ENCODE data around the gene PDXK.

Gene PDXK

DNA sequence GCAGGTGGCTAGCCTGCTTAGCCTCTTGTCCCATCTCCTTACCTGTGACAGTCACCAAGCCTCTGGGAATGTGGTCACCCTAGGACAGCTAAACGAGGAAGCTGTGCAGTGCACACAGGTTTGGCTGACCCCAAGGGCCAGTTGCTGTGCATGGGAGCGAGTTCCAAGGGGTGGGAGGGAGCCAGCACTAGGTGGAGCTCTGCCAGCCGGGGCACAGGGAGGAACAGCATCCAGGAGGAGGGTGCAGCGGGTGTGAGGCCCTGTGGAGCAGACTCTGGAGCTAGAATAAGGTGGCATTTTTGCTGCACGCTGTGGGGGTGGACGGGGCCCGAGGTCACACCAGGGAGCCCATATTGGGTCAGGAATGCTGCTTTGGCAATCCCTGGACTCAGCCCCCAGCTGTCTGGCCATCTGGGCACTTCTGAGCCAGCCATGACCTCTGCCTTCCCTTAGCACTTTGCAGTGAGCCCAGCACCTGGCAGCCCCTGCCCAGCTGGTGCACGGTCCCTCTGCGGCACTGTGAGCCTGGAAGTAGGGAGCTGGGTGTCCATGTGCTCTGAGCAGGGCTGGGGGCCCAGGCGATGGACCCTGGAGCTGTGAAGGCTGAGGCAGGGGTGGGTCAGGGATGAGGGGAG lies 8.7 kb downstream of the PDXK start:
- Histone ChIP-seq H3K36me3 (ENCODE audit: control insufficient read depth in 1 of 2, insufficient read depth in 2 of 2, low read depth in 1 of 2, low read length in 2 of 2) (peaks cover 12 to 28% of the 10 kb centered on the region in 2 experiments), H3K18ac (ENCODE audit: low read depth in 1 of 2, low read length in 2 of 2) (peak overlapping the region; percentile 89 to 98), H2AK5ac (ENCODE audit: low read length, severe bottlenecking) (peak overlapping the region; percentile 93), H3K4me3 (ENCODE audit: insufficient read depth in 1 of 2, low read depth in 1 of 2, low read length in 2 of 2) (peak overlapping the region in 1 of 2 experiments; percentile 59), H3K9ac (ENCODE audit: low read length) (peak overlapping the region; percentile 80), H3K4me2 (ENCODE audit: low read length, poor library complexity, severe bottlenecking) (peak overlapping the region; percentile 6), H2AFZ (ENCODE audit: low read depth, low read length) (no peak overlapping the region), H3K27me3 (ENCODE audit: control insufficient read depth in 1 of 2, insufficient read depth in 1 of 2, low read length in 2 of 2) (no peaks in the 10 kb centered on the region), H3K4me1 (ENCODE audit: control insufficient read depth, insufficient read depth, low read depth, low read length) (peaks cover 46% of the 10 kb centered on the region), H2BK5ac (ENCODE audit: low read depth, low read length, poor library complexity, severe bottlenecking) (peak overlapping the region; percentile 76), H4K91ac (ENCODE audit: low read length) (peak overlapping the region; percentile 100), H3K23ac (ENCODE audit: low read length in 2 of 2) (peak overlapping the region in 1 of 2 experiments; percentile 63), H2BK15ac (ENCODE audit: low read depth, poor library complexity, severe bottlenecking) (peak overlapping the region; percentile 68), H3K14ac (ENCODE audit: low read length in 2 of 2) (peak overlapping the region in 1 of 2 experiments; percentile 45), H3K4ac (ENCODE audit: low read depth in 1 of 2, low read length in 2 of 2) (peak overlapping the region; percentile 96 to 98), H4K8ac (ENCODE audit: low read length) (peak overlapping the region; percentile 85), H3K9me3 (ENCODE audit: control insufficient read depth, low read length) (no peaks in the 10 kb centered on the region), H2BK120ac (ENCODE audit: low read depth, low read length) (peak overlapping the region; percentile 95), H3K79me1 (replicated peaks; ENCODE audit: low read length, poor library complexity, severe bottlenecking) (peaks cover 12% of the 10 kb centered on the region), H2BK12ac (ENCODE audit: low read length in 2 of 2) (peak overlapping the region; percentile 91 to 96), H3K27ac (ENCODE audit: low read length, poor library complexity, severe bottlenecking) (peak overlapping the region; percentile 90)
- WGBS, result 76% methylated on average over 10 of the region's 10 CpGs
- peak; percentile 65 for DNase-seq

DNA sequence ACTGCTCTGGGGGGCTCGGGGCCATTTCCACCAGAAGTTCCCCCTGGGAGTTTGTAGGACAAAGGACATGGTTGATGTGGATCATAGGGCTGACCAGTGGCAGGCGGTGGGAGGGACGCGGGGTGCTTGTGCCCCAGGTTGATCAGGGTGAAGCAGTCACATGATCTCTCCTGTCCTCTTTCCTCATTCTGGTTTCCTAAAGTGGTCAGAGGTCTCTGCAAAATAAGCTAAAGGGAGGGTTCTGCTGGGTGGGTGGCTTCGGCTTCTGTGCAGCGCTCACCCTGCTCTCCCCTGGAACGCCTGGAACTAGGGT lies 9.2 kb downstream of the PDXK start:
- Histone ChIP-seq H2AFZ (ENCODE audit: low read depth, low read length) (no peak overlapping the region), H2AK5ac (ENCODE audit: low read length, severe bottlenecking) (peak overlapping the region; percentile 93), H3K79me1 (replicated peaks; ENCODE audit: low read length, poor library complexity, severe bottlenecking) (peaks cover 12% of the 10 kb centered on the region), H2BK5ac (ENCODE audit: low read depth, low read length, poor library complexity, severe bottlenecking) (peak overlapping the region; percentile 76), H3K23ac (ENCODE audit: low read length in 2 of 2) (peak overlapping the region in 1 of 2 experiments; percentile 63), H4K91ac (ENCODE audit: low read length) (peak overlapping the region; percentile 100), H2BK120ac (ENCODE audit: low read depth, low read length) (peak overlapping the region; percentile 95), H3K9ac (ENCODE audit: low read length) (peak overlapping the region; percentile 80), H3K36me3 (ENCODE audit: control insufficient read depth in 1 of 2, insufficient read depth in 2 of 2, low read depth in 1 of 2, low read length in 2 of 2) (peaks cover 12 to 28% of the 10 kb centered on the region in 2 experiments), H2BK12ac (ENCODE audit: low read length in 2 of 2) (peak overlapping the region; percentile 90 to 91), H3K9me3 (ENCODE audit: control insufficient read depth, low read length) (no peaks in the 10 kb centered on the region), H3K27me3 (ENCODE audit: control insufficient read depth in 1 of 2, insufficient read depth in 1 of 2, low read length in 2 of 2) (no peaks in the 10 kb centered on the region), H3K14ac (ENCODE audit: low read length in 2 of 2) (peak overlapping the region in 1 of 2 experiments; percentile 45), H2BK15ac (ENCODE audit: low read depth, poor library complexity, severe bottlenecking) (peak overlapping the region; percentile 31), H3K18ac (ENCODE audit: low read depth in 1 of 2, low read length in 2 of 2) (peak overlapping the region; percentile 89 to 98), H3K4me2 (ENCODE audit: low read length, poor library complexity, severe bottlenecking) (peak overlapping the region; percentile 6), H4K8ac (ENCODE audit: low read length) (peak overlapping the region; percentile 85), H3K4me1 (ENCODE audit: control insufficient read depth, insufficient read depth, low read depth, low read length) (peaks cover 49% of the 10 kb centered on the region), H3K4me3 (ENCODE audit: insufficient read depth in 1 of 2, low read depth in 1 of 2, low read length in 2 of 2) (peak overlapping the region in 1 of 2 experiments; percentile 59), H3K27ac (ENCODE audit: low read length, poor library complexity, severe bottlenecking) (peak overlapping the region; percentile 90), H3K4ac (ENCODE audit: low read depth in 1 of 2, low read length in 2 of 2) (peak overlapping the region; percentile 96 to 98)
- 28% methylated on average over 4 of the region's 7 CpGs for WGBS
- DNase-seq, result no peak

DNA sequence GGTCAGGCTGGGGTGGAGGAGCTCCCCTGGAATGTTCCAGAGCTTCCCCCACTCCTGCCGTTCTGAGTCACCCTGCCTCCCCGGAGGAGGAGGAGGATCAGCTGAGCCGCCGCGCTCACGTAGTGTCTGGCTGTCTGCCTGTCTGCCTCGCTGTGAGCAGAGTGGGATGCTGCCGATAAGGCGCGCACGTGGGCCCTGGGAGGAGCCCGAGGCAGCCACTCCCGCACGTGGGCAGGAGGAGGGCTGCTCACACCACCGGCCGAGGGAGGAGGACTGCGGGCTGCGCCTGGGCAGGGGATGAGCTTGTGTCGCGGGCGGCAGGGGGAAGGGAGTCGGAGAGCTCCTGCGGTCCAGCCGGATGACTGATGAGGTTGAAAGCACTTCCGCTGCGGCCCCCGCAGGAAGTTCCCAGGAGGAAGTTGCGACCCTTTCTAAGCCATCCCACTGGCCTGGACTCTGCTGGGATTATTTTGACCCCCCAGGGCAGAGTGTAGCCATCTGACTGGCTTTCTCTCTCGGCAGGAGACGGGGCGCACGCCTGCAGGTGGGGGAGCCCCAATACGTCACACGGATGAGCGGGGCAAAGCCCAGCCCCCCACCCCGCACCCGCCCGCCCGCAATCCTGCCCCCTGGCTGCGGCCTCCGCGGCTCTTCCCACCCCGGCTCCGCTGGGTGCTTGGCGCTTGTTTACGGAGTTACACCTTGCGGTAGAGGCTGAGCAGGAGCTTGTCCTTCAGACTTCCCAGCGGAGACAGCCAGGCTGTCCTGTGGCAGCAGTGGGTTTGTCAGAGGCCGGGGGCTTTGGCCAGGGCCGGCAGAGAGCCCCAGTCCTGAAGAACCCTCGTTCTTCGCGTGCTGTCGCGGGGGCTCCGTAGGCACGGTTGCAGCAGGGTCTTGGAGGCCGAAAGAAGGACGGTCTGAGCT lies 9.8 kb downstream of the PDXK start:
- H3K9me3 ChIP-seq (ENCODE audit: control insufficient read depth, low read length), result no peaks in the 10 kb centered on the region
- peak overlapping the region; percentile 90 for H3K27ac ChIP-seq (ENCODE audit: low read length, poor library complexity, severe bottlenecking)
- peak overlapping the region in 1 of 2 experiments; percentile 92 for H3K14ac ChIP-seq (ENCODE audit: low read length in 2 of 2)
- H2BK12ac ChIP-seq (ENCODE audit: low read length in 2 of 2), result peak overlapping the region; percentile 91 to 98
- peaks cover 53% of the 10 kb centered on the region for H3K4me1 ChIP-seq (ENCODE audit: control insufficient read depth, insufficient read depth, low read depth, low read length)
- peaks cover 8 to 26% of the 10 kb centered on the region in 2 experiments for H3K36me3 ChIP-seq (ENCODE audit: control insufficient read depth in 1 of 2, insufficient read depth in 2 of 2, low read depth in 1 of 2, low read length in 2 of 2)
- peak overlapping the region; percentile 91 for H2AK5ac ChIP-seq (ENCODE audit: low read length, severe bottlenecking)
- peak overlapping the region; percentile 95 for H2BK120ac ChIP-seq (ENCODE audit: low read depth, low read length)
- H3K18ac ChIP-seq (ENCODE audit: low read depth in 1 of 2, low read length in 2 of 2), result peak overlapping the region; percentile 85 to 98
- peak; percentile 99 for DNase-seq
- H3K27me3 ChIP-seq (ENCODE audit: control insufficient read depth in 1 of 2, insufficient read depth in 1 of 2, low read length in 2 of 2), result no peaks in the 10 kb centered on the region
- H3K4ac ChIP-seq (ENCODE audit: low read depth in 1 of 2, low read length in 2 of 2), result peak overlapping the region; percentile 97 to 98
- H3K23ac ChIP-seq (ENCODE audit: low read length in 2 of 2), result peak overlapping the region in 1 of 2 experiments; percentile 51
- H2BK5ac ChIP-seq (ENCODE audit: low read depth, low read length, poor library complexity, severe bottlenecking), result peak overlapping the region; percentile 68
- H3K79me1 ChIP-seq (replicated peaks; ENCODE audit: low read length, poor library complexity, severe bottlenecking), result peaks cover 15% of the 10 kb centered on the region
- H4K91ac ChIP-seq (ENCODE audit: low read length), result peak overlapping the region; percentile 97
- H3K4me3 ChIP-seq (ENCODE audit: insufficient read depth in 1 of 2, low read depth in 1 of 2, low read length in 2 of 2), result peak overlapping the region; percentile 45 to 71
- H4K8ac ChIP-seq (ENCODE audit: low read length), result peak overlapping the region; percentile 95
- H3K4me2 ChIP-seq (ENCODE audit: low read length, poor library complexity, severe bottlenecking), result peak overlapping the region; percentile 91
- H2AFZ ChIP-seq (ENCODE audit: low read depth, low read length), result peak overlapping the region; percentile 30
- peak overlapping the region; percentile 49 for H2BK15ac ChIP-seq (ENCODE audit: low read depth, poor library complexity, severe bottlenecking)
- WGBS, result 2% methylated on average over 55 of the region's 59 CpGs
- peak overlapping the region; percentile 80 for H3K9ac ChIP-seq (ENCODE audit: low read length)

DNA sequence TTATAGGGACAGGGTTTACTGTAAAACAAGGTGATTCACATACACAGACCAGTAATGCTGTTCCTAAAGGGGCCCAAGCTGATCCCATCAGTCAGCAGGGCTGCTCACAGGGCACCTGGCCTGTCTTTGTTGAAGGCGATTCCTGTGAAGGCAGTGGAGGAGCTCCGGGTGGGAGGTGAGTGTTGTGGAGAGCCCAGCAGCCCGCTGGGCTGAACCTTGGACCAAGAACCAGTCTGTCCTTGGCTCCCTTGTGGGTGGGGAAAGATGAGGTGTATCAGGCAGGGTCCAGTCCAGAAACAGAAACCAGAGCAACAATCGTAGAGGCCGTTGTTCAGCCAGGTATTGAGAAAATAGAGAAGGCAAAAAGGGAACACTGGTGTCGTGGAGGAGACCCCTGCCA lies 12.5 kb downstream of the PDXK start:
- Histone ChIP-seq H3K9me3 (ENCODE audit: control insufficient read depth, low read length) (no peaks in the 10 kb centered on the region), H2AK5ac (ENCODE audit: low read length, severe bottlenecking) (peak overlapping the region; percentile 83), H2BK5ac (ENCODE audit: low read depth, low read length, poor library complexity, severe bottlenecking) (no peak overlapping the region), H3K23ac (ENCODE audit: low read length in 2 of 2) (no peak overlapping the region), H2BK15ac (ENCODE audit: low read depth, poor library complexity, severe bottlenecking) (no peak overlapping the region), H3K27ac (ENCODE audit: low read length, poor library complexity, severe bottlenecking) (no peak overlapping the region), H3K27me3 (ENCODE audit: control insufficient read depth in 1 of 2, insufficient read depth in 1 of 2, low read length in 2 of 2) (no peaks in the 10 kb centered on the region), H3K4me3 (ENCODE audit: insufficient read depth in 1 of 2, low read depth in 1 of 2, low read length in 2 of 2) (no peak overlapping the region), H4K8ac (ENCODE audit: low read length) (no peak overlapping the region), H3K79me1 (replicated peaks; ENCODE audit: low read length, poor library complexity, severe bottlenecking) (peaks cover 32% of the 10 kb centered on the region), H3K14ac (ENCODE audit: low read length in 2 of 2) (no peak overlapping the region), H3K4ac (ENCODE audit: low read depth in 1 of 2, low read length in 2 of 2) (no peak overlapping the region), H3K4me1 (ENCODE audit: control insufficient read depth, insufficient read depth, low read depth, low read length) (peaks cover 72% of the 10 kb centered on the region), H3K9ac (ENCODE audit: low read length) (no peak overlapping the region), H3K18ac (ENCODE audit: low read depth in 1 of 2, low read length in 2 of 2) (no peak overlapping the region), H2BK120ac (ENCODE audit: low read depth, low read length) (no peak overlapping the region), H2AFZ (ENCODE audit: low read depth, low read length) (no peak overlapping the region), H3K4me2 (ENCODE audit: low read length, poor library complexity, severe bottlenecking) (no peak overlapping the region), H3K36me3 (ENCODE audit: control insufficient read depth in 1 of 2, insufficient read depth in 2 of 2, low read depth in 1 of 2, low read length in 2 of 2) (peaks cover 0 to 30% of the 10 kb centered on the region in 2 experiments), H4K91ac (ENCODE audit: low read length) (no peak overlapping the region), H2BK12ac (ENCODE audit: low read length in 2 of 2) (no peak overlapping the region)
- no peak for DNase-seq
- WGBS, result 94% methylated on average over 6 of the region's 6 CpGs
